MG63 (cell line): ENCODE measurements around the gene SESN3. TPM values are rescaled to one million over a fixed set of nuclear protein-coding genes. Genes with fewer than 3 reads are reported as not detected.

ENCODE experiments used
- DNase-seq: peaks from one replicate; pipeline ENCODE4 v3.0.0-alpha.2; 2020
- H3K27me3 ChIP-seq: fragments of 250-450 bp; sonication (Bioruptor Pico); 2 replicates; pipeline ENCODE4 v1.5.1; 2020; ENCODE audit warnings: mild to moderate bottlenecking, moderate library complexity
- H3K36me3 ChIP-seq: fragments of 250-450 bp; sonication (Bioruptor Pico); 2 replicates; pipeline ENCODE4 v1.5.1; 2020; ENCODE audit warnings: mild to moderate bottlenecking, moderate library complexity
- H3K4me3 ChIP-seq: fragments of 250-450 bp; sonication (Bioruptor Pico); 2 replicates; pipeline ENCODE4 v1.5.1; 2020; ENCODE audit warnings: mild to moderate bottlenecking, moderate library complexity
- H3K9me3 ChIP-seq: fragments of 250-450 bp; sonication (Bioruptor Pico); 2 replicates; pipeline ENCODE4 v1.5.1; 2020; ENCODE audit warnings: mild to moderate bottlenecking, moderate library complexity
- total RNA-seq: library from RNA; depleted of rRNA; stranded (reverse); fragments of >200 nt; shearing (Covaris generic); gene quantifications from 2 replicates; pipeline ENCODE4 v1.2.3, GENCODE V29; 2014; ENCODE audit warnings: low replicate concordance

The SESN3 gene
- total RNA-seq, 1 experiment from 2014 or later, result 0.69 TPM

GRCh38 chr11:95182397-95182796, 48.6 kb downstream of the SESN3 start:
- H3K27me3 ChIP-seq, result peaks cover 2% of the 10 kb centered on the region; the same call in 1 of the 2 replicates
- no peak overlapping the region for H3K4me3 ChIP-seq
- no peaks in the 10 kb centered on the region for H3K9me3 ChIP-seq
- DNase-seq, result no peak
- no peaks in the 10 kb centered on the region for H3K36me3 ChIP-seq

DNA sequence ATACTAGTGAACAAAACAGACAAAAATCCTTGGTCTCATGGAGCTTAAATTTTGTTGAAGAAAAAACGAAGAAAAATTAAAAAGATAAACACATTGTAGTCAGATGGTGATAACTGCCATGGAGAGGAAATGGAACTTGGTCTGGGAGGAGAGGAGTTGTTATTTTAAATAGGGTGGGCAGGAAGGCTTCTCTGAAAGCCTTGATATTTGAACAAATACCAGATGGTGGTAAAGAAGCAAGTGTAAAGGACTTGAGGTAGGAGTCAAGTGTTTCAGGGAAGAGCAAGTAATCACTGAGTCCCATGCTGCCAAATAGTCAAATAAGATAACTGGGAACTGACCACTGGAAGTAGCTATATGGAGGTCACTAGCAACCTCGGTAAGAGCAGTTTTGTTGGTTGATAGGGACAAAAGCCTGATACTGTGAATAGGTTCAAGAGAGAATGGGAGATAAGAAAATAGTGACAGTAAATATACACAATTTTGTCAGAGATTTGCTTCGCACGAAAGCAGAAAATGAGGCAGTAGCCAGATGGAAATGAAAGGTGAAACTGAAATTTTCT, 55.1 kb downstream of the SESN3 start:
- Histone ChIP-seq H3K36me3 (no peaks in the 10 kb centered on the region), H3K27me3 (peaks cover 7% of the 10 kb centered on the region), H3K4me3 (no peak overlapping the region), H3K9me3 (no peaks in the 10 kb centered on the region)
- DNase-seq, result no peak

- no peak overlapping the region for H3K4me3 ChIP-seq
Measured at GRCh38 chr11:95170294-95170693, 60.7 kb downstream of the SESN3 start.

GRCh38 chr11:95166781-95167180, 64.2 kb downstream of the SESN3 start:
- H3K9me3 ChIP-seq, result no peaks in the 10 kb centered on the region; the same call in 1 of the 2 replicates
- H3K36me3 ChIP-seq, result no peaks in the 10 kb centered on the region
- H3K27me3 ChIP-seq, result peaks cover 8% of the 10 kb centered on the region
- no peak overlapping the region for H3K4me3 ChIP-seq
- DNase-seq, result no peak

More at GRCh38 chr11:95170294-95170693, 60.7 kb downstream of the SESN3 start:
- Histone ChIP-seq H3K9me3 (no peaks in the 10 kb centered on the region; the same call in 1 of the 2 replicates), H3K36me3 (no peaks in the 10 kb centered on the region), H3K27me3 (peaks cover 13% of the 10 kb centered on the region)
- DNase-seq, result no peak

DNA sequence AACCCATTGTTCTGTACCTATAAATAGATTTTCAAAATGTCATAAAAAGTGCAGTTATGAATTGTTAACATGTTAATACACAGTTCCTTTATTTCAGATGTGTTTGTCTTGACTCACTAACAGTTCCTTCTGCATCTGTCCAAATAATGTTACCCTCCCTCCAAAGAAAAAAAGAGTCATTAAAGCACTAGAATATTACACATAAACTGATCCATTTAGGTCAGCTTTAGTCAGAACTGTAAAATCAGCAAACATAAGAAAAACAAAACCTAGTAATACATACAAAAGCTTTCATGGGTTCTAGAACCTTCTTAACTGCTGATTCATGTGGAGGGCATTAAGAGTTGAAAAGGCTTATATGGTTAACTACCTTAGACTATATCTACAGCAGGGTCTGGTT, 65.4 kb downstream of the SESN3 start:
- H3K4me3 ChIP-seq, result no peak overlapping the region
- no peaks in the 10 kb centered on the region for H3K36me3 ChIP-seq
- H3K9me3 ChIP-seq, result no peaks in the 10 kb centered on the region; the same call in 1 of the 2 replicates
- peaks cover 6% of the 10 kb centered on the region for H3K27me3 ChIP-seq
- no peak for DNase-seq

DNA sequence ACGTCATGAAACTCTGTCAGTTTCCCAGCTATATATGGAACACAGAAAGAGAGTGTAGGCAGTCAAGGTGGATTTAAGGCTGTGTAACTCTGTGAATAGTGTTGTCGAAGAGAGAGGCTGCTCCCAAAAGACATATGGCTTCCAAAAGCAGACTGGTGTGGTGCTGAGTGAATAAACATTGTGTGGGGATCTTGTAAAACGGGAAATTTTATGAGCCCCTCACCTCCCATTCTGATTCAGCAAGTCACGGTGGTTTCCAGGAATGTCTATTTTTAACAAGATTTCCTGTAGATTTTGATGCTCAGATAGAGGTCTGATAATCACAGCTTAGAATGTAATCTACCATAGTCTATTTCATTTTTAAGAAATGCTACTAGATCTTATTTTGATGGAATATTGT, 67.9 kb downstream of the SESN3 start:
- H3K27me3 ChIP-seq, result no peaks in the 10 kb centered on the region
- H3K36me3 ChIP-seq, result no peaks in the 10 kb centered on the region
- H3K9me3 ChIP-seq, result no peaks in the 10 kb centered on the region; the same call in 1 of the 2 replicates
- no peak overlapping the region for H3K4me3 ChIP-seq
- no peak for DNase-seq

GRCh38 chr11:95161248-95161647, 69.8 kb downstream of the SESN3 start:
- Histone ChIP-seq H3K27me3 (no peaks in the 10 kb centered on the region), H3K4me3 (no peak overlapping the region), H3K9me3 (no peaks in the 10 kb centered on the region; the same call in 1 of the 2 replicates), H3K36me3 (no peaks in the 10 kb centered on the region)
- DNase-seq, result no peak

DNA sequence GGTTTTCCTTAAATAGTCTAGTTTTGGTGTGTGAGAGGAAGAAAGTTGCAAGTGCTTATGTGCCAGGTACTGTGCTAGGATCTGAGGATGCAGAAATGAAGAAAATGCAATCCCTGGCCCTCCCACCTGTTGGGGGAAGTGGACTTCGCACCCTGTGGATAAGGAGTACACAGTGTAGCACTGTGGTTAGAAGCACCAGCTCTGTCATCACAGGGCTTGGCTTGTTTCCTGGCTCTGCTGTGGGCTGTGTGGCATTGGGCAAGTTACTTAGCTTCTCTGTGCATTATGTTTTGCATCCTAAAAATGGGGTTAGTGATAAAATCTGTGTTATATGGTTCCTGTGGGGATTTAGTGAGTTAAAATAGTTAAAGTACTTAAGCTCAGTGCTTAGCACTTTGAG, 73.2 kb downstream of the SESN3 start:
- no peaks in the 10 kb centered on the region for H3K36me3 ChIP-seq
- H3K9me3 ChIP-seq, result no peaks in the 10 kb centered on the region
- no peaks in the 10 kb centered on the region for H3K27me3 ChIP-seq
- no peak overlapping the region for H3K4me3 ChIP-seq
- no peak for DNase-seq

- H3K27me3 ChIP-seq, result no peaks in the 10 kb centered on the region
- no peak for DNase-seq
- H3K36me3 ChIP-seq, result no peaks in the 10 kb centered on the region
Measured at GRCh38 chr11:95156916-95157541, 74.0 kb downstream of the SESN3 start.

DNA sequence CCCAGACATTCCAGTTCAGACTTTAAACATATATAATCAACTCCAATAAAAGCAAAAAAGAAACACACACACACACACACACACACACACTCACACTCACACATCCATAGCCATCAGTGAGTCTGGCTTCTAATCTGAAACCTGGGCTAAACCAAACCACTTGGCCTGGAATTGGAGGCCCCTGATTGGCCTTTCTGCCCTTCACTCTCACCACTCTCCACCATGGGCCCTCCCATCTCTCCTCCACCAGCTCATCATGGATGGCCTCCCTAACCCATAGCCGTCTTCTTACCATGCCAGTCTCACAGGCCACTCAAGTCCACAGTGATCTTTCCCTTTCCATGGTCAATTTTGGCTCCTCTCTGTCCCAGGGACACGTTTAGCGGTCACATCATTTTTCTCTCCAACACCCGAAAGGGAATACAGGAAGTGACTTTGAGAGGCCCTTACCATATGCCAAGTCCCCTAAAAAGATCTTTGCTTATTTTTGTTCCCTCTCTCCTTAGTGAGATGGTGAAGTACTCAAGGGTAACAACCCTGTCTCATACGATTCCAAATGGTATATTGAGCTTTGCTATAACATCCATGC, 74.8 kb downstream of the SESN3 start:
- no peak for DNase-seq
- H3K9me3 ChIP-seq, result no peaks in the 10 kb centered on the region
- no peaks in the 10 kb centered on the region for H3K27me3 ChIP-seq
- H3K36me3 ChIP-seq, result no peaks in the 10 kb centered on the region
- no peak overlapping the region for H3K4me3 ChIP-seq

More at GRCh38 chr11:95156916-95157541, 74.0 kb downstream of the SESN3 start:
- H3K4me3 ChIP-seq, result no peak overlapping the region
- H3K9me3 ChIP-seq, result no peaks in the 10 kb centered on the region

- H3K4me3 ChIP-seq, result no peak overlapping the region
- no peak for DNase-seq
- no peaks in the 10 kb centered on the region for H3K9me3 ChIP-seq
- no peaks in the 10 kb centered on the region for H3K36me3 ChIP-seq
- H3K27me3 ChIP-seq, result no peaks in the 10 kb centered on the region
Measured at GRCh38 chr11:95155385-95155784, 75.6 kb downstream of the SESN3 start.

GRCh38 chr11:95154514-95154913, 76.5 kb downstream of the SESN3 start:
- no peaks in the 10 kb centered on the region for H3K36me3 ChIP-seq
- no peak overlapping the region for H3K4me3 ChIP-seq
- no peaks in the 10 kb centered on the region for H3K9me3 ChIP-seq
- DNase-seq, result peak; percentile 27
- H3K27me3 ChIP-seq, result no peaks in the 10 kb centered on the region

DNA sequence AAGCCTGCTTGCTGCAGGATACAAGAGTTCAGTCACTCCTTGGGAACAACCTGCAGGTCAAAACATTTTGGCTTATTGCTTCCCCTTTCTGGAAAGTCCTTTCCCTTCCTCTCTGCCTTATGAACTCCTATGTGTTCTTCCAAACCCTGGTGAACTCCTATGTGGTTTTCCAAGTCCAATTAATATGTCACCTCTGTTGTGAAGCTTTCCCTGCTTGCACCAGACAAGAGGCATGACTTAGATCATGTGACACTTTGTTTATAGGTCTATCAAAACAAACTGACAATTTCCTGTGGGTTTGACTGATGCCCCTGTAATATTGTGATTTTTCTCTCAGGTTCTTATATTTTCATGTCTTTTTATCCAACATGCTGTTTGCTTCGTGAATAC, 77.2 kb downstream of the SESN3 start:
- Histone ChIP-seq H3K27me3 (no peaks in the 10 kb centered on the region), H3K4me3 (no peak overlapping the region), H3K9me3 (no peaks in the 10 kb centered on the region), H3K36me3 (no peaks in the 10 kb centered on the region)
- no peak for DNase-seq

DNA sequence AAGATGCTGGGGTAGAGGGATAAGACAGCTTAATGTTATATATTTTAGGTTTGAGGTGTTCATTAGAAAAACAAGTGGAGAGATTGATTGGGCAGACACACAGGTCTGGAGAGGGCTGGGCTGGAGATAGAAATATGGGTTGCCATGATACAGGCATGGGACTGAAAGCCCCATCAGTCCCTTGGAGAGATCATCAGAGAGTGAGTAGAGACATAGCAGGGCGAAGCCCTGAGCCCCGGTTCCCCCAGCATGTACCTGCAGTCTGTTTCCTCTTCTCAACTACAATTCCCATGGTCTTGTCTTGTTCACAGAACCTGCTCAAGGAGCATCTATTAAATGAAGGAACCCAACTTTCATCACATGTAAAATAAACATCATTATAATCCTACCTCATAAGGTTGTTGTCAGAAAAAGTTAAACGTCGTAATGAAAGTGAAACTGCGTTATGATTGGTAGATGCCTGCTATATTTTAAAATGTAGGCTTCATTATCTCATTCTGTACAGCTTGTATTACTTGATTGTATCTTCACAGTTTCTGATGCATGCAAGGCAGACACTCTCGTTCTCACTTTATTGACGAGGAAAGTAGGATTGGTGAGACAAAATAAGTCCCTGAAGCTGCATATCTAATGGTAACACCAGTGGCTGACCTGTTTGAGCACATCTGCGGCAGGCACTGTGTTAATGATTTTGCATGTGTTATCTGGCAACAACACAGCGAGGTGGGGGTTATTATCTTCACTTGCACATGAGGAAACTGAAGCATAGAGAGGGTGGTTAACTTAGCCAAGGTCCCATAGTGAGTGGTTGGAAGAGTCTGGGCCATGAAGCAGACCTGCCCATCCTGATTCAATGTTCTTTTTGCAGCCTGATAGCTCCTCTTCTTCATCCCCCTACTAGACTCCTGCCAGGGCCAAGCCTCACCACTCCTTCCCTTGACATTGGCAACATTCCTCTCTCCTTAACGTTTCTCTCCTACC, 77.8 kb downstream of the SESN3 start:
- Histone ChIP-seq H3K4me3 (peak overlapping the region; percentile 19), H3K36me3 (no peaks in the 10 kb centered on the region), H3K27me3 (no peaks in the 10 kb centered on the region), H3K9me3 (no peaks in the 10 kb centered on the region)
- DNase-seq, result no peak

DNA sequence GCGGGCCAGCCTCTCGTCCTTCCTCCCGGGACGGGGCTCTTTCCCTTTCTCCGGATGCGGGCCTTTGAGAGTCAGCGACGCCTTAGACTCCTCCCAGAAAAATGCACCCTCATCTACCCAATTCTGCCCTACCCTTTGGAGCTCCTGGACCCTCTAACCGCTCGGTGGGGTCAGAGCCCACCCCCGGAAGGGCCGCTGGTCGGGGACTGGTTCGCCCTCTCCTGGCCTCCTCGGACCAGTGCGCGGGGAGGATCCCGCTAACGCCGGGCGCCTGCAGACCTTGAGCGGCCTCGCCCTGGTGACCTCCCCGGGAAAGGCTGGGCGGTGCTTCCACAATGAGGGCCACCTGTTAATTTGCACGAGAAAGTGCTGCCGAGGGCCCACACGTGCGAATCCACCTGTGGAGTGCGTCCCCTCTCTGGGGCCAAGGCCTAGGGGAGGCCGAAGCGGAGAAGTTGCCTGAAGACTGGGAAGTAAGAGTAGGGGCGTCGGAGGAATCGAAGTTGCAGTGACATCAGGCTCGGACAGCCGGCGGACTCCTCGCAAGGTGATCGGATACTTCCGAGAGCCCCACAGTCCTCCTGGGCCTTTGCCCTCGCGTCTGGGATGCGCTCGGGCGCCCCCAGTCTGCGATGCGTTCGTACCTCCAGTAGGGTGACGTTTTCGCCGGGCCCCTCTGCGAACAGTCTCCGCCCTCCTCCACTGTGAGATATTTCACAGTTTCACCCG, 79.9 kb downstream of the SESN3 start:
- peak; percentile 79 for DNase-seq
- H3K36me3 ChIP-seq, result no peaks in the 10 kb centered on the region; the same call in 1 of the 2 replicates
- peak overlapping the region; percentile 39 for H3K4me3 ChIP-seq
- no peaks in the 10 kb centered on the region for H3K9me3 ChIP-seq
- H3K27me3 ChIP-seq, result no peaks in the 10 kb centered on the region

GRCh38 chr11:95149651-95150364, 81.2 kb downstream of the SESN3 start:
- H3K9me3 ChIP-seq, result no peaks in the 10 kb centered on the region
- H3K4me3 ChIP-seq, result no peak overlapping the region
- no peaks in the 10 kb centered on the region for H3K27me3 ChIP-seq
- H3K36me3 ChIP-seq, result no peaks in the 10 kb centered on the region; the same call in 1 of the 2 replicates
- no peak for DNase-seq
